ENCODE measurements around the gene CNTF. TPM values are rescaled to one million over a fixed set of nuclear protein-coding genes. Genes with fewer than 3 reads are reported as not detected.

Gene CNTF
- total RNA-seq, 2 donors from 2014 or later, result 4.7 to 5.3 TPM

DNA sequence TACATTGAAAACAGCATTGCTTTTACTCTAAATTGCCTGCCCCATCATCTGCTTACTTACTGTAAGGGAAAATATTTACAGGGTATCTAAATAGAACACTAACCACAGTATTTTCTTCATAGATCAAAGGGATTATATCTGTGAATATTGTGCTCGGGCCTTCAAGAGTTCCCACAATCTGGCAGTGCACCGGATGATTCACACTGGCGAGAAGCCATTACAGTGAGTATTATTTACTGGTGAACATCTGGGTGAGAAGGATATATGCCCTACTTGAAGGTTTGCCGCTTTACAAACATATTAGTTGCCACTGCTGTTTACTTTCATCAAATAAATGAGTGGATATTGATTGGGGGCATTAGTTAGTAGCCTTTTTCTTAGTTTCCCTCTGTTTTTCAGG, 5.9 kb upstream of the CNTF start:
- Histone ChIP-seq H3K36me3 (peaks cover 52% of the 10 kb centered on the region), H3K27me3 (replicated peaks; ENCODE audit: insufficient read depth) (no peaks in the 10 kb centered on the region), H3K4me1 (ENCODE audit: control insufficient read depth in 1 of 2, low read depth in 2 of 2) (no peaks in the 10 kb centered on the region), H3K9me3 (no peaks in the 10 kb centered on the region), H3K4me3 (no peak overlapping the region), H3K27ac (no peak overlapping the region)
- DNase-seq (ENCODE audit: low spot score), result no peak
- TF ChIP-seq, protein P1, sequence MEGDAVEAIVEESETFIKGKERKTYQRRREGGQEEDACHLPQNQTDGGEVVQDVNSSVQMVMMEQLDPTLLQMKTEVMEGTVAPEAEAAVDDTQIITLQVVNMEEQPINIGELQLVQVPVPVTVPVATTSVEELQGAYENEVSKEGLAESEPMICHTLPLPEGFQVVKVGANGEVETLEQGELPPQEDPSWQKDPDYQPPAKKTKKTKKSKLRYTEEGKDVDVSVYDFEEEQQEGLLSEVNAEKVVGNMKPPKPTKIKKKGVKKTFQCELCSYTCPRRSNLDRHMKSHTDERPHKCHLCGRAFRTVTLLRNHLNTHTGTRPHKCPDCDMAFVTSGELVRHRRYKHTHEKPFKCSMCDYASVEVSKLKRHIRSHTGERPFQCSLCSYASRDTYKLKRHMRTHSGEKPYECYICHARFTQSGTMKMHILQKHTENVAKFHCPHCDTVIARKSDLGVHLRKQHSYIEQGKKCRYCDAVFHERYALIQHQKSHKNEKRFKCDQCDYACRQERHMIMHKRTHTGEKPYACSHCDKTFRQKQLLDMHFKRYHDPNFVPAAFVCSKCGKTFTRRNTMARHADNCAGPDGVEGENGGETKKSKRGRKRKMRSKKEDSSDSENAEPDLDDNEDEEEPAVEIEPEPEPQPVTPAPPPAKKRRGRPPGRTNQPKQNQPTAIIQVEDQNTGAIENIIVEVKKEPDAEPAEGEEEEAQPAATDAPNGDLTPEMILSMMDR (IDR thresholded peaks at IDR 0.05), result no peak
- ATAC-seq (ENCODE audit: insufficient number of reproducible peaks, low FRiP score, low read depth), result no peak

DNA sequence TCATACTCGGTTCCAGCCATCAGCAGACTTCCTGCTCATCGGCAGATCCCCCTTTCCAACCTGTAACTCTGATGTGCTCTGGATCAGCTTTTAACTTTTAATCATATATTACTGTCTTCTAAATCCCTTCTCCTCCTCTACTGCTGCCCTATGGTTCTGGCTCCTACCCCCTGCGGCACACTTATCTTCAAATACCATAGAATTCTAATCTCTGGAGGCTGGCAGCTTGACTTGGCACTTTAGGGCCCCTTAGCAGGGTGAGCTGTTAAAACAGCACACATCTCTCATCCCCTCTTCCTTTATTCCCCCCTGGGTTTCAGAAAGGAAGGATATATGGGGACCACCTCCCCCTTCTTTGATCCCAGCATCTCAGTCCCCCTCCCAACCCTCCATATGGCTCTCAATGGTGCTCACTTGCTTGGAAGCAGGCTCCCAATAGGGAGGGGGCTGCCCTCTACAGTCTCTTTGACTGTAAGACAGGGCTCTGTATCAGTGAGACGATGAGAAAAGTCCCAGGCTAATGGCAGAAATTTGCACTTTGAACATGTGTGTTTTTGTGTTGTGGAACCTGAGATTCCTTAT, 4.4 kb upstream of the CNTF start:
- Histone ChIP-seq H3K36me3 (peaks cover 44% of the 10 kb centered on the region), H3K4me1 (ENCODE audit: control insufficient read depth in 1 of 2, low read depth in 2 of 2) (no peaks in the 10 kb centered on the region), H3K4me3 (no peak overlapping the region), H3K9me3 (no peaks in the 10 kb centered on the region), H3K27me3 (replicated peaks; ENCODE audit: insufficient read depth) (no peaks in the 10 kb centered on the region), H3K27ac (no peak overlapping the region)
- TF ChIP-seq, protein P1 (IDR thresholded peaks at IDR 0.05), result no peak
- no peak for ATAC-seq (ENCODE audit: insufficient number of reproducible peaks, low FRiP score, low read depth)
- DNase-seq (ENCODE audit: low spot score), result no peak

DNA sequence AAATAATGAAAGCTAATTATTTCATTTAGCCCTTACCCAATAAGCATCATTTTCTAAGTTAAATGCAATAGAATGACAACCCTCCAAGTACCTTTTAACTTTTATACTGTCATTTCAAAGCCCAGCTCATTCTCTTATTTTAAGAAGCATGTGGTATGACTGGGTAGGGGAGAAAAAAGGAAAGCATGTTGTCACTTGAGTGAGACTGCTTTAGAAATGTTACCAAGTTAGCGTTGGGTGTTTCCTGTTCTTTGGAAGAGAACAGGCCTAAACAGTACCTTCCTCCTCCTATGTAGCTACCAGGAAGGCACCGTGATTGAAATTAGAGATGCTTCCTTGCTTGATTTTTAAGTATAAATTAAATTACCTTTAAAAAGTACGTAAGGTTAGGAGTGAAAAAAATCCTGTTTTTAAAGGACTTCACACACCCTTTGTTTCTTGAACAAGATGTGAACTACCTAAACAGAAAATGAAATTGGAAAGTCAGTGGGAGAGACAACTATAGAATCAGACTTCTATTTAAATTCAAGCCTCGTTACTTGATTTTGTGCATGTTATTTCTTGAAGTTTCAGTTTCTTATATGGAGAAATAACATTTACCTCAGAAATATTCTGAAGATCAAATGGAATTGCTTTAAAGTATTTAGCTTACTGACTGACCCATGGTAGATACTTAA, 741 bp upstream of the CNTF start:
- no peak overlapping the region for H3K4me3 ChIP-seq
- TF ChIP-seq, protein P1 (IDR thresholded peaks at IDR 0.05), result no peak
- no peaks in the 10 kb centered on the region for H3K9me3 ChIP-seq
- H3K27ac ChIP-seq, result no peak overlapping the region
- H3K4me1 ChIP-seq (ENCODE audit: control insufficient read depth in 1 of 2, low read depth in 2 of 2), result peaks cover 0 to 1% of the 10 kb centered on the region in 2 donors
- H3K27me3 ChIP-seq (replicated peaks; ENCODE audit: insufficient read depth), result no peaks in the 10 kb centered on the region
- peaks cover 37% of the 10 kb centered on the region for H3K36me3 ChIP-seq
- no peak for ATAC-seq (ENCODE audit: insufficient number of reproducible peaks, low FRiP score, low read depth)
- DNase-seq (ENCODE audit: low spot score), result no peak

DNA sequence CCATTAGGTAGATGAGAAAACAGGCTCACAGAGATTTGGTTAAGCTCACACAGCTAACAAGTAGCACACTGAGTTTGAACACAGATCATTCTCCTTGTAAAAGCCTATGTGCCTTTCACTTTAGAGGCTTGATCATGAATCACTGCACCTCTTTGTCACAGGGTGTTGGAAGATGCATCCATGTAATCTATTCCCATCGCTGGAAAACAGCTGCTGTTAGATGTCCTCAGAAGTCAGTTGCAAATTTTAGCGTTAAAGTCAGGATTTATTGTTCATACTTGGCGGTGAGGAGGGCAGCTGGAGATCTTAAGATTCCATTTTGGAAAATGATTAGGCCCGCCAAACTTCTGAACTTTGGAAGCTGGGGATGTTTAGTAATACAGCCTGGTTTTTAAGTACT, 2.6 kb downstream of the CNTF start:
- H3K27me3 ChIP-seq (replicated peaks; ENCODE audit: insufficient read depth), result no peaks in the 10 kb centered on the region
- no peak overlapping the region for H3K27ac ChIP-seq
- H3K4me3 ChIP-seq, result no peak overlapping the region
- H3K36me3 ChIP-seq, result peaks cover 21% of the 10 kb centered on the region
- no peaks in the 10 kb centered on the region for H3K9me3 ChIP-seq
- TF ChIP-seq, protein P1 (IDR thresholded peaks at IDR 0.05), result no peak
- H3K4me1 ChIP-seq (ENCODE audit: control insufficient read depth in 1 of 2, low read depth in 2 of 2), result peaks cover 13 to 15% of the 10 kb centered on the region in 2 donors
- no peak for ATAC-seq (ENCODE audit: insufficient number of reproducible peaks, low FRiP score, low read depth)
- DNase-seq (ENCODE audit: low spot score), result no peak

DNA sequence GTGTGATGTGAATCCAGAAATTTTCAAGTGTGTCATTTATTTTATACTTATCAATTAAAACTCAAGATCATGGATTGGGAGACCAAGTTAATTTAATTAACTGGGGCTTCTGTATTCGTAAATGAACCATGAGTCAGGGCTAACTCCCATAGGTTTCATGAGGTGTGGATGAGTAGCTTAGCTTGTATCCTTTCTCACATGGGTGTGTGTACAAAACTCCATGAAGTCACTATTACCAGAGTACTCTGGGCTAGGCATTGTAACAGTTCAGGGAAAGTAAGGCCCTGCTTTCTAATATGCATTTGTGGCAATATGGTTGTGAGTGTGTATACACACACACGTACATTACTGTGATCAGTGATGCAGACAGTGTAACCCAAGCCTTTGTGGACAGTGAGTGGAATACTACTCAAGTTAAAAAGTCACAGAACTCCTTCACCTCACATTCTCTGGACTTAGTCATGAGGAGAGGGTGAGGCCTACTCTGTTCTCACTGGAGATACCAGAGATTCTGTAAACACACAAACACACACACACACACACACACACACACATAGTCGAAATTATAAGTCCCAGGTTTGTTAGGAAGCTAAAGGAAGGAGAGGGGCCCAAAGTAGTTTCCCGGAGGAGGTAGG, 3.5 kb downstream of the CNTF start:
- no peak for DNase-seq (ENCODE audit: low spot score)
- H3K36me3 ChIP-seq, result peaks cover 17% of the 10 kb centered on the region
- H3K27me3 ChIP-seq (replicated peaks; ENCODE audit: insufficient read depth), result no peaks in the 10 kb centered on the region
- peaks cover 13 to 15% of the 10 kb centered on the region in 2 donors for H3K4me1 ChIP-seq (ENCODE audit: control insufficient read depth in 1 of 2, low read depth in 2 of 2)
- TF ChIP-seq, protein P1 (IDR thresholded peaks at IDR 0.05), result no peak
- no peaks in the 10 kb centered on the region for H3K9me3 ChIP-seq
- no peak for ATAC-seq (ENCODE audit: insufficient number of reproducible peaks, low FRiP score, low read depth)
- H3K27ac ChIP-seq, result no peak overlapping the region
- H3K4me3 ChIP-seq, result no peak overlapping the region

Measured in thoracic aorta (tissue), 2 donors.